GM19351 (cell line): ENCODE measurements around the gene NELL1.

Experiments
- ATAC-seq: cut with Tn5 transposase; IDR thresholded peaks from one replicate; pipeline ENCODE4 v1.9.1; 2021; ENCODE audit warnings: mild to moderate bottlenecking, moderate library complexity; ENCODE audit not compliant: unreplicated experiment

The NELL1 gene

GRCh38 chr11:20869123-20869522, 199.7 kb downstream of the NELL1 start:
- no peak for ATAC-seq

GRCh38 chr11:20873054-20873453, 203.7 kb downstream of the NELL1 start:
- ATAC-seq, result no peak

DNA sequence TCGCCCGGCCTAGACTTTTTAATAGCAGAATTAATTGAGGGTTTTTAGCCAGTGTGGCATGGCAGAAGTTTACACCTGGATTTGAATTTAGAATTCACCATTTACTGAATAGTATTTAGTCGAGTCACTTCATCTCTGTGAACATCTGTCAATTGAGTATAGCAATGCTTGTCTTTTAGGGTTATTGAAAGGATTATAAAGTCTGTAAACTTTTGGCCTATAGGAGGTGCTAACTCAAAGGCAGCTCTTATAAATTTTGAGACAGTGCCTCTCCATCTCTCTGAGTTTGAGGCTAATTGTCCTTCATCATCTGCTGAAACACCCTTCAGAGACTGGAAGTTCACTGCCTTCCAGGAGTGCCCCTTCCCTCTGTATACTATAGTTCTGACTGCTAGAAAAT, 205.0 kb downstream of the NELL1 start:
- no peak for ATAC-seq

- ATAC-seq, result no peak
Observed at GRCh38 chr11:20875889-20876288, 206.5 kb downstream of the NELL1 start.

GRCh38 chr11:20876738-20877137, 207.4 kb downstream of the NELL1 start:
- no peak for ATAC-seq

DNA sequence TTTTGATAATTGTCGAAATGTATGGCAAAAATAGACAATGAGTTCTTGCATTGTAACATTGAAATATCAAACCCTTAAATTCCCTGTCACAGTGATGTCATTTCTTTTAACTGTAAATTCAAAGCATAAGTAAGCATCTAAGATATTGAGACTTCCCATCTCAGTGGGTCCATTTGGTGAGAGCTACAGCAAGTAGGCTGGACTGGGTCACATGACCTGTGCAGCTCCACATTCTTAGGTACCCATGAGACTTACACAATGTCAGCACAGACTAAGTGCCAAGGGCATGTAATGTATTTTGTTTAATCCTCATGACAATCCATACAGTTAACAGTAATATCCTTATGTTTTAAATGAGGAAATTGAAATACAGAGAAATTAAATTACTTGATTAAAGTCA, 210.7 kb downstream of the NELL1 start:
- ATAC-seq, result no peak

DNA sequence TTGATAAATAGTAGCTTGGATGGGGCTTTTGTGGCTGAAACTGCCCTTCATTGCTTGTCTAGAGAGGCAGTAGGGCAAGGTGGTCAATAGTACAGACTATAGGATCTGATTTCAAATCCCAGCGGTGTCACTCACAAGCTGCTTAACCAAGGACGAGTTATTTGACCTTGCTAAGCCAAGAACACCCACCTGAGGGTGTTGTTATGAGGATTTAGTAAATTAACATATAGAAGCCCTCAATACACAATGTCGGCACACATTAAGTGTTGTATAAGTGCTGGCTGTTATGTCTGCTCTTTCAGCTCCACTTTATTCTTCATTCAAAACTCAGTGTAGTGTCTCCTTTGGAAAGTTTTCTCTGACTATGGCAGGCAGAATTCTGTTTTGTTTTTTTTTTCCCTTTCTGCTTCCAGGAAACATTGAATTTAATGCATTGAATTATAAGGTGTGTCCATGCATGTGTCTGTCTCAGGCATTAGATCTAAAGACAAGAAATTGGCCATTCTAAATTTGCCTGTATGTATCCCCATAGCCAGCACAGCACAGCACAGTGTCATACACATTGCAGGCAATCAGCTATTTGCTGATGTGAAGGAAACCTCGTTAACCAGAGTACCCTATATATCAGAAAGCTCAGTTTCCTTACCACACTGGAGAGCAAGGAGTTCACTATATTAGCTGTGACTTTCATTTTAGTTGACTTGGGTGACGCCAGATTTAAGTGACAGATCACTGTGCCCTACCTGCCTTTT, 212.1 kb downstream of the NELL1 start:
- ATAC-seq, result no peak

GRCh38 chr11:20887137-20887536, 217.8 kb downstream of the NELL1 start:
- no peak for ATAC-seq

GRCh38 chr11:20894296-20894695, 224.9 kb downstream of the NELL1 start:
- ATAC-seq, result no peak

DNA sequence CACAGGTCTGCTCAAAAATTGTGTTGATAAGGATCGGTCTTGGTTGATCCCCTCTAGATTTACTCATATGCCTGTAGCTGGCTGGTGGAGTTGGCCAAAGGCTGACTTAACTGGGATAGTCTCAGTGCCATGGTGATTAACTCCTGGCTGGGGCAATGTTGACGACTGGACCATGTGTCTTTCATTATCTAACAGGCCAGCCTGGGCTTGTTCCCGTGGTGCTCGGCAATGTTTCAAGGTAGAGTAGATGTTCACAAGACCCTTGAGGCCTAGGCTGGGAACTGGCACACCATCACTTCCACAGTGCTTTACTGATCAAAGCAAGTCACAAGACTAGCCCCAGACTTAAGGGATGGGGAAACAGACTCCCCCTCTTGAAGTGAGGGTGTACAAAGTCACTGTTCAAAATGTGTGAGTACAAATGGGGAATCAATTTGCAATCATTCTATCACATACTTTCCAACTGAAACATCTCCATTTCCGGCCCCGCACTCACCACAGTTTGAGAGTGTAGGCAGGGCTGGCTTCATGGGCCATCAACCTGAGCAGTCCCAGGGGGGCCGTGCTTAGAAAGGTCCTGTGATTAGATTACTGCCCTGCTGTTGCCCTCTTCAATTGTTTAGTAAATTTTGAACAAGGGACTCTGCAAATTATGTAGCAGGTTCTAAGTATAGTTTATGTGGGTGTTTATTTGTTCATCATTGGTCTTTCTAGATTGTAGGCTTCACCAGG, 240.8 kb downstream of the NELL1 start:
- no peak for ATAC-seq

DNA sequence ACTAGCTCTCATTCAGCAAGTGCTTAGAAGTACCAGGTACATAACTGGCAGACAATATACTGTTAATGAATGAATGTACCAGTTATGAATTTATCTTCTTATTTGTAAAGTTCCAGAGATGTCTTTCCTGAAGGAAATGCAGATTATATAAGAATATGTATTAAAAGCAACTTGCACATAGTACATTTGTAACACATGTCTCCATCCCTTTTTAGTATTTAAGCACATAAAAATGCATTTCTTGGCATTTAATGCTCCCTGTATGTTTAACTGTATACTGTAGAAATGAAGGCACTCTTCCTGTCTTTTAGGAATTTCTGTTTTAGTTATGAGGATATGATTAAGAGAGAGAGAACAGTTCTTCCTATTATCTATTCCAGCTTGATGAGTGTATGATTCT, 241.3 kb downstream of the NELL1 start:
- ATAC-seq, result no peak

DNA sequence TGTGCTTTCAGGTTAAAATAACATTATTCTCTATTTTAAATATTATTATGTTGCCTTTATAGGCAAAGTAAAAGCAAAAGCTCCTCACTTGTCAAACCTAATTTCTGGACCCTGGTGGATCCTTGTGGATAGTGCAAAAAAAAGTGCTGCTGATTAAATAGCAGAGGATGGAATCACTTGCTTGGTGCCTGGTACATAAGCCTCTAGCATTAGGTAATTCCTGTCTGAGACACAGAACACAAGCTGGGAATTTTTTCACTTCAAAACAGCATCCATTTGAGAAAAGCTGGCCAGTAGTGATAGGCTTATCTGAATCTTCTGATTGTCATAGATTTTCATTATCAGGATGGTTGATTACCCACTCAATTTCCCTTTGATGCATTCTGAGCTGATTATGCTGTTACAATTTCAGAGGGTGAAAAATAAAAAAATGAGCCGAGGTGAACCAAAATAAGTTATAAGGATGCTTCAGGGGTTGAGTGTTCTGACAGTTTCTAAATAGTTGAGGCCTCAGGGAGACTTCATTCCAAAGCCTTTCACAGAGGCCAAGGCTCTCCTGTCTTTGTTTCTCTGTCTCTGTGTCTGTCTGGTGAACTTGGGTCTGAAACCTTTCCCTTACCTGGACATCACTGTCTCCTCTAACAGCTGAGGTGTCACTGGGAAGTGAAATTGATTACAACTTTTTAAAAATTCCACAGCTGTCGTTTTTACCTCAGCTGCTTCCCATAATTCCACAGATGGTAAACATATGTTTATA, 242.9 kb downstream of the NELL1 start:
- ATAC-seq, result no peak

DNA sequence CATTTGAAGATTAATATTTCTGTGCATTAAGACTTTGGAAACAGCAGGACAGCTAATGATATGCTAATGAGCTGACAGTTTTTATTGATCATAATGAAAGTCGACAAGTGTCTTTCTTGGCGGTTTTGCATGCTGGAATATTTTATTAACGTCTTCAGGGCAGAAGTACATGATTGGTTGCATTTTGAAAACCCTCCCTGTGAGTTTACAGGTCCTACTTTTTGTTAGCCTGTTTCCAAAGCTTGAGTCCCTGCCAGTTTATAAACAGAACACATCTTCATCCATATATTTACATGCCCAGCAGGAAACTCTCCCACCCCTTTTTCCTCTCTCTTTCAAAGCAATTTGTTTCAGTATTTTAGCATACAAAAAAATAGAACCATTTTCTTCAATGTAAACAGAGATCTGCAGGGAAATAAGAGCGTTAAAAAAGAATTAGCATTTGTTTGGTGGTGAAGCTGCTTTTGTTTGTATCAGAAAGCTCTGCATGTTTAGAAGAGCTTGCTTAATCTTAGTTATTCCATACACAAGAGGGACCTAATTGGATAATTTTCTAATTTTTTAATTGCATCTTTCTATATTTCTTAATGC, 243.6 kb downstream of the NELL1 start:
- ATAC-seq, result no peak

DNA sequence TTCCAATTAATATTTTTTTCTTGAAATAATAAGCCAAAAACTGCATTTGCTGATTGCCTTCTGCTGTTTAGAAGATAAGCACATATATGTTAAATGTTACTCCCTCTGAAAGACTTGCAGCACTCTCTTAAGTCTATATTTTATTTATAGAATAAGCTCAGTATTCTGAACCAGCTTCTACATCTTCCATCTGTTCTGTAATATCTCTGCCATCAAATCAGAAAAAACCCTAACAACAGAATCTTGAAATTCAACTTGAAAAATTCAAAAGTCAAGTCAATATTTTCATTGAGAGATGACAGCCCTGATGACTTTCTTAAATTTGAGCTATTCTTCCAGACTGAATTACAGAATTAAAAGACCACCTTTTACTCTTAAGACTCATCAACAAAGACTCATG, 247.9 kb downstream of the NELL1 start:
- no peak for ATAC-seq

GRCh38 chr11:20926799-20927540, 257.6 kb downstream of the NELL1 start:
- ATAC-seq, result no peak

DNA sequence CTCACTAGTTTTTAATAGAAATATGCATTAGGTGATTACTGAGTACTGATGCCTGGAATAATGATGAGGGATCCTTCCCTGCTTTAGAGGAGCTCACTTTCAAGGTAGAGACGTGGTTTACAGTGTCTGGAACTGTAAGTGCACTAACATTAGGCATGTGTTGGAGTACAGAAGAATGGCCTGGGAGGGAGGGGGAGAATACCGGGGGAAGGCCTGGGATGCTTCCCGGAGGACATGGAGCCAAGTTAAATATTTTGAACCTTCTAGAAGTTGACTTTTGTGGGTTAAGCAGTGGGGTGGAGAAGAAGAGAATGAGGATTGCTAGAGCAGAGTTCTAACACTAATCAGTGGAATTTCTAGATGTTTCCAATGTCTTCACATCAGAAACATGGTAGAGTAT, 261.6 kb downstream of the NELL1 start:
- ATAC-seq, result no peak

GRCh38 chr11:20933086-20933485, 263.7 kb downstream of the NELL1 start:
- no peak for ATAC-seq

- no peak for ATAC-seq
Observed at GRCh38 chr11:20933958-20934357, 264.6 kb downstream of the NELL1 start.

GRCh38 chr11:20934516-20934915, 265.1 kb downstream of the NELL1 start:
- no peak for ATAC-seq

DNA sequence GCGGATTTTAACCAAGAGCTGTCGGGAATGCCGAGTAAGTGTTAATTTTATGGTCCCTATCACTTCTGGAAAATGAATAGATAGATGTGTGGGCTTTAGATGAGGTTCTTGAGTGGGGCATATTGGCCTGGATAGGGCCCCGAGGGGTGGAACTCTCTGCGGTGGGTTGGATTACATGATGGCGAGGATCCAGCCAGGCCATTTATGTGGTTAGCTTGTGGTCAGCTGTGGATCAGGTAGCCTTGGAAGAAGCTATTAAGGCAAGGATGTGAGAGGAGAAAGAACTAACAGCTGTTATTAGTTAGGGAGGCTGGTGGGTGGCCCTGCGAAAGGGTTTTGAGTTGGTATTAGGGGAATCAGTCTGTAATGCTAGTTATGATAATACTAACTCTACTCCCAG, 268.4 kb downstream of the NELL1 start:
- ATAC-seq, result no peak

DNA sequence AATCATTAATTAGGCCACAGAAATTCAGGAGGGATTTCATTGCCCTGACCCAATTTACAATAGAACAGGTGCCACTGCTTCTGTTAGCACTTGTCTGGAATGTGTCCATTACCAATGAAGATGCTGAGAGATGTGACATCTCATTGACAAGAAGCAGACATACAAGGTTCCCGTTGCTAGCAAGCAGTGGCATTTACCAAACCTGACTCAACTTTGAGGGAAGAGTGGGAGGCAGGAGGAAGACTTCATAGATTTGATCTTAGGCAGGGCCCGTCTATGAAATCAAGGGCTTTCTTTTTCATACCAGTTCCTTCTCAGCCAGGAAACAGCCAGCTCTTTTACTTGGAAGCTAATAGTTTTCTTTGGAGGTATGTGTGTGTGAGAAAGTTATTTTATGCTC, 280.2 kb downstream of the NELL1 start:
- ATAC-seq, result no peak
